GM03348 (cell line): ENCODE results near the gene SRP68.
"Not testable (repeated sequence)": the region's sequence is repeated elsewhere in the genome, so short reads cannot be mapped to it uniquely, and the experiment has no call there.

Experiments
- DNase-seq: peaks from one replicate; pipeline ENCODE4 v3.0.0; 2012; ENCODE audit warnings: low spot score

SRP68 gene

DNA sequence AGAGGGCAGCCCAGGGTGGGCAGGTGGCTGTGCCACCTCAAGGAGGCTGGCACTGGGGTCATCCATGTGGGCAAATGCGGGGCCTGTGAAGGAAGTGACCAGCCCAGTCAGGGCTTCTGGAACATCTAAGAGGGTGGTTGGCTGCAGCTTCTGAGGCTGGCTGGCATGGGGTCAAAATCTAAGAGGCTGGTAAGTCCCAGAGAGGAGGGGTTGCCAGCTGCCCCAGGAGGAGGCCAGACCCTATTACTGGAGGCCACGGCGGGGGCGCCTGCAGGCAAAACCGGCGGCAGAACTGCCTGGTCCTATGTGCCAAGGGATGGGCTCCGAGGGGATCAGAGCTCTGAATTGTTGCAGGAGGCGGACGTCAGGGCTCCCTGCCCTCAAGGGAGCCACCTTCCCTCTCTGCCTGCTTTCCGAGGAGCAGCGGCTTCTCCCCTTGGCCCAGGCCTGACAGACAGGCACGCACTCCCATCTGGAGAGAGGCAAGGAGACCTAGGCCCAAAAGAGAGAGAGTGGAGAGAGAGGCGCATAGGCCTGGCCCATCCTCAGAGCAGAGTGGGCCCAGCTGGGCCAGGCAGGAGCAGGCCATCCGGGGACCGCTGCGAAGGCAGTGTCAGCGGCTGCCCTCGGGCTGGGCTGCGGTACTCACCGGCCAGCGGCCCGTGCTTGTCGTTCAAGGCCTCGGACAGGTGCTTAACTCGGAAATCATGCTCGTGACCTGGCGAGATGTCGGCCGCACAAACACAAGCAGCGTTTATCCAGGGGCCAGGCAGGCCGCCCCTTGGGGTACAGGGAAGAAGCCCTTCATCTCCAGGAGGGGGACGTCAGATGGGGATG lies 17.6 kb upstream of the SRP68 start:
- DNase-seq, result no peak

DNA sequence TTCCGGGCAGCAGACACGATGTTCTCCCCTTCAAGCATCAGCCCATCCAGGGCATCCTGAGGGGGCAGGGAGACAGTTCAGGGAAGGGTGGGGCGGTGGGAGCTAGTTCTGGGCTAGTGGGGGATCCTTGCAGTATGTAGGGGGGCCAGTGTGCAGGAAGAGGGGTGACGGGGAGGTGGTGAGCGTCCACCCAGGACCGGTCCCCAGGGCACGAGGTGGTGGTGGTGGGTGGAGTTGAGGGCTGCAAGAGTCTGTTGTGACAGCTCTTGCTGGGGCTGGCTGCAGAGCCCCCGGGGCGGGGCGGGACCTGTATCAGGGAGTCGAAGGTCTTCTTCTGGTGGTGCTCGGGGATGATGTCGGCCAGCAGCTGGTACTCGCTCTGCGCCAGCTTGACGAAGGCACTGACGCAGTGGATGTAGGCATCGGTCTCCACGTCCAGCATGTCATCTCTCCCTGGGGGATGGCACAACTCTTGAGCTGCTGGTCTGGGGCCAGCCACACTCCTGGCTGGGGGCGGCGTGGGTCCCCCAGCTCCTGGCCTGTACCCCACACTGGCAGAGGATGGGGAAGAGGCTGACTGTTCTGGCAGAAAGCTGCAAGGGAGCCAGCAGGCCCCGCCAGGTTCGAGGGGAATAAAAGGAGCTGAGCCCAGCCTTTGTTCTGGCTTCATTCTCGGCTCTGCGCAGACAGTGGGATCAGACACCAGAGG lies 16.7 kb upstream of the SRP68 start:
- no peak for DNase-seq

DNA sequence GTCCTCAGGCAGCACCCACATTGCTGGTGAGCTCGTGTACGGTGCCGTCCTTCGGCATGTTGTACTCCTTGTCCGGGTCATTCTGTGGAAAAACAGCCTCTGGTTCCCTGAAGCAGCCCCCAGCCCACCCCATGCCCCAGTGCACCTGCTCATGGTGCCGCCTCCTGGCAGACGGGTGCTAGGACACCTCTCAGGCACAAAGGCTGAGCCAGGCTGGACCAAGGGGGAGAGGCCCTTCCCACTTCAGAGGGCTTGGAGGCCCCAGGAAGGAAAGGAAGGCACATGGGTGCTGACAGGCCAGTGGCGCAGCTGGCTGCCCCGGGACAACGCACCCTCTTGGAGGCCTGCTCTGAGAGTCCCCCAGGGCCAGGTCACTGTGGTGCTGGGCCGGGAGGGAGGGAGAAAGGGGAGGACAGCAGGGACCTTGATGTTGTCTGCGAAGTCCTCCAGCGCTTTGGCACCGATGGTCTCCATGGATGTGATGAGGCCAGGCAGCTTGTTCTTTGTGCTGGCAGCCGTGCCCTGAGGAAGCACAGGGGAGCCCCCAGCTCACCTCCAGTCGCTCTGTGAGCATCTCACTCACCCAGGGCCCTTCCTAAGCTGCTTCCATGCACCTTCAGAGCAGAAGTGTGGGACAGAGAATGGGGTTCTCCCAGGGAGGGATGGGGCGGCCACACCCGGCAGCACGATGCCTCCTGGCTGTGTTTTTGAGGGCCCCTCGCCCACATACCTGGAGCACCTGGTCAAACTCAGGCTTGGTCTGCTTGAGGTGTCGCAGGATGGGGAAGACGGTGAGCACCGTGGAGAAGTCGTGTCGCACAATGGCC lies 15.9 kb upstream of the SRP68 start:
- DNase-seq, result no peak

DNA sequence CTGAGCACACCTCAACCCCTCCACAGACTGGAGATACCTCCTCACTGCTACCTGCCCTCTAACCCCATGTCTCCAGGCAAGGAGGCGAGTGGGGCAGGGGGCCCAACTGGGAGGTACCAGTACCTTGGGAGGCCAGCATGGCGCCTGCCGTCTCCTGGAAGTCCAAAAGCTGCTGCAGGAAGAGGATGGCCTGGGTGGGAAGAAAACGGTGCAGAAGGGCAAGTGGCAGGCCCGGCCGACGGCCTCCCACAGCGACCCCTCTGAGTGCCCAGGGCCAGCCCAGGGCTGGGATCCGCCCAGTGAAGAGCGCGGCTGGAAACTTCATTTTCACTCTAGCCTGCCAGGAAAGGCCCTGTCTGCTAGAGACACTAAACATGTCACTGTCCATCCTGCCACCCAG lies 15.2 kb upstream of the SRP68 start:
- no peak for DNase-seq

DNA sequence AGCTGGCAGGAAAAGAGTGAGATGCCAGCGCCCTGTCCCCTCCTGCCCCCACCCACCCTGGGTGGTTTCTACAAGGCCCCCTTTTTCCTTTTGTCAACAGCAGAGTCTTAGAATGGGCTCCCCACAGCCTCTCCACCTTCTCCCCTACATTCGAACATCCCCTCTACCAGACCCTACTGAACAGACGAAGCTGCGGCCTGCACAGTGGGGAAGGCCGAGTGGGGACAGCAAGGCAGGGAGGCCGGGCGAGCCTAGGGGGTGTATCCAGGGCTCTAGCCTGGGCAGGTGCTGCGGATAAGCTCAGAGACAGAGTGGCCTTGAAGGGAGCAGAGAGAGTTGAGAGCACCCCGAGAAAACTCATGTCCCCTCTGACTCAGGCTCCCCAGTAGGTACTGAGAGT lies 14.1 kb upstream of the SRP68 start:
- DNase-seq, result no peak

DNA sequence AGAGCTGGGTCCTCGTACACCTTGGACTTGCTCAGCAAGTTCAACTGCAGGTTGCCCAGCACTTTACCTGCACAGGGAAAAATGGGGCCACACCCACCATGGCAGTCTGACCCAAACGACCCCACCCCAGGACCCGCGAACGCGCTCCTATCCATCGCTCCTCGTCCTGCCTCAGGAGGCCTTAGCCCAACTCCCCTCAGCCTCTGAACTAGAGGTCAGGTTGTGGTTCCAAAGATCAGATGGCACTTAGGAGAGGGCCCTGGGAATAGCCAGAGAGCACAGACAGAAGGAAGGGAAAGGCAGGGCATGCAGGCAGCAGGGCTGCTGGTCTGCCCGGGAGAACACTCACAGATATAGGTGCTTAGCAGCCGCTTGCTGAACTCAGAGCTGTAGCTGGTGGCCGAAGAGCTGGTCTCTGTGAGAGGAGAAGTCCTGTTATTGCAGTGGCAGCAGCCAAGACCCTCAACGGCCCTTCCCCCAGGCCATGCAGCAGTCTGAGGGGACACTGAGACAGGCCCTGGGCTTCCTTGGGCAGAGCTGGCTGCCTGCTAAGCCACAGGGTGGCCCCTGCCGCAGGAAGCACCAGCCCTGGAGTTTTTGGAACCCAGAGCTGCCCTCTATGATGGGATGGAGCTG lies 13.5 kb upstream of the SRP68 start:
- no peak for DNase-seq

DNA sequence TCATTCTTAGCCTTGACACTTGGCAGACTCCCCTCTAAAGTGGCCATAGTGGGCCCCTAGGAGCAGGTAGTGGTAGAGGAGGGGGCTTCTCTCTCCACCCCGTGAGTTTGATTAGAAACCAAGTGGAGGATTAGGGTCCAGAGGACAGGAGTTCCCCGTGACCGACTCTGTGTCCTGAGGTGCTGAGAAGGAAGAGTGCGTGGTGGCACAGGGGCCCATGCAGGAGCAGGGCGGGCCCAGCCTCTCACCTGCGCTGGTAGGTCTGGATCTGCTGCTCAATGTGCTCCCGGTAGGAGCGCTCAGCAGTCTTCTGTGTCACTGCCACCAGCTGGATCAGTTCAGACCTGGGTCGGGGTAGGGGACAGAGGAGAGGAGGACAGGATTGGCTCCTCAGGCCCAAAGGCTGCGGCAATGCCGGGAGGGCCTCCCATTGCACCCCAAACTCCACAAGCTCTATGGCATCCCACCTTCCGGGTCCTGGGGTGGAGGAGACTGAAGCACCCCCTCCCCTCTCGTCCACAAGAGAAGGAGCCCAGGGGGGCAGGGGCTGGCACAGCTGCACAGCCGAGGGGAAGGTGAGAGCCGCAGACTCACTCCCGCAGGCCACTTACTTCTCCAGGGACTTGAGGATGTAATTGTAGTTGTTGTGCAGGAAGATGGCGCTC lies 12.9 kb upstream of the SRP68 start:
- DNase-seq, result no peak

DNA sequence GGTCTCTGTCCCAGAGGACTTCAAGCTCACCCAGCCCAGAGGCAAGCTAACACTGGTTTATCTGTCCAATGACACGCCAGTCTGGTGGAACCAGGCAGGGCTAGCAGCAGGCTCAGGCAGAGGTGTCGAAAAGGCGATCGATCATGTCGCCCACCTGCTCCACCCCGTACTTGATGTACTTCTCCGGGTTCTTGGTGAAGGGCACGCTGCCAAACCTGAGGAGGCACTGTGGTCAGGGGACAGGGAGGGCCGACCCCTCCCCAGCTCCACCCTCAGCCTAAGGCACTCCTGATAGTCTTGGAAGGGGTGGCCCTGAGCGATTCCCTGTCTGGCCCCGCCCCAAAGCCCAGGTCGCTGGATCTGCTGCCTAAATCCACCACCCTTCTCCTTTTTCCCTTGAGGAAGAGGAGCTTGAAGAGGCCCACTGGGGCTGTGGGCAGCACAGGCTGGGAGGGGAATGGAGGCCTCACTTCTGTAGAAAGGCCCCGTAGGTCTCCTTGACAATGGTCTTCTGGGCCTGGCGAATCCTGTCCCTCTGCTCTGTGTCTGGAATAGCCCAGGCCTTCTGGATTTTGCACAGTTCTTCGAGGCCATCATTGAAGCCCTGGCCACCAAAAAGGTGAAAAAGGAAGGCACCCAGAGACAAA lies 11.3 kb upstream of the SRP68 start:
- DNase-seq, result no peak

DNA sequence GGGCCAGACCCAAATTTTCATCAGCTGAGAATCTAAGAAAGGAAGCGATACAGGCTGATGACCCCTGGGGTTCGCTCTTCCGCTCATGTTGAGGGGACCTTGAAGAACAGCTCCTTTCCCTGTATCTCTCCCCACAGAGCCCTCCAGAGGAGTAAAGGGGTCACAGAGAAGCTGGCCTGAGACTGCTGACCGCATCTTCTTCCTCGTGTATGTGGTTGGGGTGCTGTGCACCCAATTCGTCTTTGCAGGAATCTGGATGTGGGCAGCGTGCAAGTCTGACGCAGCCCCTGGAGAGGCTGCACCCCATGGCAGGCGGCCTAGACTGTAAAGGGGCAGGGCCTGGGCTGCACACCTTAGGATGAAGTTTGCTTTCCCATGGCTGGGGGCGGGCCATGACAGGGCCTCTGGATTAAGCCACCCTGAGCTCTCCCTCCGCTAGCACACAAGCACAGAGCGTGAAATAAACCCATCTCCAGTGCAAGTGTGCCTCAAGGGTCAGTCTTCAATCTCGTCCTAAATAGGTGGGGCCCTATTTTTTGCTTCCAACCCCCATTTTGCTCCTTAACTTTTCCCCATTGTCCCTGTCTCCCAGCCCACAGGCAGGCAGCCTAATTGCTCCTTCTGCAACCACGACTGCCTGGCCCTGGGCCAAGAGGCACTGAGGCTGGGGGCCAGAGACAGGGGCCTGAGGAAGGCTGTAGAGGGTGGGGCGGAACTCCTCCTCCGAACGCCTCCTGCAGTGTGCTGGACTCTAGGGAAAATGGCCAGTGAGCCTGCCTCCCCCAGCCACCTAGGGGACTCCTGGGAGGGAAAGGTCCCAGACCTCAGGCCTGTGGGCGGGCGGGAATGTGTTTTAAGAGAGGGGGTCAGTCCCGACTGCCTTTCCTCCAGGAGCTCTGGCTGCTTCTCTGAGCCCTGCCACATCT lies 10.3 kb upstream of the SRP68 start:
- no peak for DNase-seq

DNA sequence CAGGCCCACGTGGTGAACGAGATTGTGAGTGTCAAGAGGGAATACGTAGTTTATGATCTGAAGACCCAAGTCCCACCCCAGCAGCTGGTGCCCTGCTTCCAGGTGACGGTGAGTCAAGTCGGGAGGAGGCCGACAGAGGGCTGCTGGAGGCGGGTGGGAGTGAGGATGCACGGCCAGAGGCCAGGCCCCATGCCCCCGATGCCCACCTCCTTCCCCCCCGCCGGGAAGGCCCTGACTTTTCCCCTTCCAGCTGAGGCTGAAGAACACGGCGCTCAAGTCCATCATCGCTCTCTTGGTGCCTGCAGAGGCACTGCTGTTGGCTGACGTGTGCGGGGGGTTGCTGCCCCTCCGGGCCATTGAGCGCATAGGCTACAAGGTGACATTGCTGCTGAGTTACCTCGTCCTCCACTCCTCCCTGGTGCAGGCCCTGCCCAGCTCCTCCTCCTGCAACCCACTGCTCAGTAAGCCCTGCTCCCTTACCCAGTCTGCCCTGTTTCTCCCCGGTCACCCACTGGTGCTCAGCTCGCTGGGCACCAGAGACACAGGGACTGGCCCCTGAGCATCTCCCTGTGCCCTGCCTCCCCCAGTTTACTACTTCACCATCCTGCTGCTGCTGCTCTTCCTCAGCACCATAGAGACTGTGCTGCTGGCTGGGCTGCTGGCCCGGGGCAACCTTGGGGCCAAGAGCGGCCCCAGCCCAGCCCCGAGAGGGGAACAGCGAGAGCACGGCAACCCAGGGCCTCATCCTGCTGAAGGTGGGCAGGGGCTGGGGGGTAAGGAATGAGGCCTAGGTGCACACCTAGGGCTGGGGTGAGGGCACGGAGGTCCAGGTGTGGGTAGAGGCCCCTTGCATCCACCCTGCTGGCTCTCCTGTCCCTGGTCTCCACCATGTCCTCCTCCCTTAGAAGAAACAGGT lies 9.2 kb upstream of the SRP68 start:
- DNase-seq, result no peak

DNA sequence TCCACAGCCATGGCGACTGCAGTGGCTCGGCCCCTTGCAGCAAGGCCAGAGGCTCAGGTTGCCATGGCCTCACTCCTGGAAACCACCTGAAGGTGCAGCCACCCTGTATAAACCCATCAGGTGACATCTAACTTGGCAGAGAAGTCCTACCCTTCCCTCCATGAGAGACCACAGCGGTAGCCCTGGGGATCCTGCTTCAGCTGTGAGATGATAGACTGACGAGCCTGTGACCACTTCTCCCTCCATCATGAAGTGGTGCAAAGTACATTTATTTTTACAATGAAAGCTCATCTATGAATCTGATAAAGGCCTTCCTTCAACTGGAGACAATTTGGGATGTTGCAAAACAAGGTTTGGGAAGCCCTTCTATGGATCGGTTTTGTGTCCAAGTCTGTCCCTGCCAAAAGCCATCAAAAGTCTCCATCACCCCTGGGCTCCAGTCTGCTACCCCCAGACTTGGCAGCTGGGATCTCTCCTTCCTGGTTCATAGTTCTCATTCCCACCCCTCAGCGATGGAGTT lies 8.5 kb upstream of the SRP68 start:
- no peak for DNase-seq

DNA sequence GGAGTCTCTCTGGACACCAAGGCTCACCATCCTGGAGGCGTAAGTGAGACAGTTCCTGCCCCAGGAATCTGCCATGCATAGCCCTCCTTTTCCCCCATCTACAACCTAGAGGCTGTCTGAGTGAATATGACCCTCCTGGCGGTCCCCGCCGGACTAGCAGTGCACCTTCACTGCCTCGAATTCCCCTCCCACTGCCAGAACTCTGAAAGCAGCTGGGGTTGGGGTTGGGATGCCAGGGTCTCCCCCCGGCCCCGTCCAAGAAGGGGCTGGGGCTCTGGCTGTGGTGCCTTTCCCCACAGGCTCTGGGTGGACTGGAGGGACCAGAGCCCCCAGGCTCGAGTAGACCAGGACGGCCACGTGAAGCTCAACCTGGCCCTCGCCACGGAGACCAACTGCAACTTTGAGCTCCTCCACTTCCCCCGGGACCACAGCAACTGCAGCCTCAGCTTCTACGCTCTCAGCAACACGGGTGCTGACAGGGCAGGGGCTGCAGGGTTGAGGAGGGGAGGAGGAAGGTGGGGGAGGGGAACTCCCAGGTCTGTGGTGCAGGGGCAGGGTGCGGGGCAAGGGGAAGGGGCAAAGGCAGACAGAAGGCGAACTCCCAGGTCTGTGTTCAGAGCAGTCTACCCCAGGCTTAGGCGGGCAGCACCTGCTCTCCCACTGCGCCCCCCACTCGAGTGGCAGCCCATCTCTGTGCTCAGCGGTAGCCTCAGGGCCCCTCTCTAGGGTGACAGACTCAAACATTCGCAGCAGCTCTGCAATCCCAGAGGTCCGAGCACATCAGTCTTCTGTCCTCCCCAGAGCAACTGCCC lies 7.8 kb upstream of the SRP68 start:
- DNase-seq, result no peak

DNA sequence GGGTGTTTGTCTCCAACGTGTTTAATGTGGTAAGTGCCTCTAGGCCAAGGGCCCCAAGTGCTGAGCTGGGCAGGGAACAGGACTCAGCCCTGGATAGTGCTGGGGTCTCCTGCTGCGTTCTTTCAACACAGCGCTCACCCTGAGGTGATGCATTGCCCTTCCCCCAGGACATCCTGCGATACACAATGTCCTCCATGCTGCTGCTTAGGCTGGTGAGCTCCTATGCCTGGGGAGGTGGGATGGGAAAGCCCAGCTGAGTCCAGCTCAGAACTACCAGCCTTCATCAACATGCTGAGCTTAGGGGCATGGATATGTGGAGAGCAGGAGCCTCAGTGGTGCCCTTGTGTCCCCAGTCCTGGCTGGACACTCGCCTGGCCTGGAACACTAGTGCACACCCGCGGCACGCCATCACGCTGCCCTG lies 7.2 kb upstream of the SRP68 start:
- no peak for DNase-seq

DNA sequence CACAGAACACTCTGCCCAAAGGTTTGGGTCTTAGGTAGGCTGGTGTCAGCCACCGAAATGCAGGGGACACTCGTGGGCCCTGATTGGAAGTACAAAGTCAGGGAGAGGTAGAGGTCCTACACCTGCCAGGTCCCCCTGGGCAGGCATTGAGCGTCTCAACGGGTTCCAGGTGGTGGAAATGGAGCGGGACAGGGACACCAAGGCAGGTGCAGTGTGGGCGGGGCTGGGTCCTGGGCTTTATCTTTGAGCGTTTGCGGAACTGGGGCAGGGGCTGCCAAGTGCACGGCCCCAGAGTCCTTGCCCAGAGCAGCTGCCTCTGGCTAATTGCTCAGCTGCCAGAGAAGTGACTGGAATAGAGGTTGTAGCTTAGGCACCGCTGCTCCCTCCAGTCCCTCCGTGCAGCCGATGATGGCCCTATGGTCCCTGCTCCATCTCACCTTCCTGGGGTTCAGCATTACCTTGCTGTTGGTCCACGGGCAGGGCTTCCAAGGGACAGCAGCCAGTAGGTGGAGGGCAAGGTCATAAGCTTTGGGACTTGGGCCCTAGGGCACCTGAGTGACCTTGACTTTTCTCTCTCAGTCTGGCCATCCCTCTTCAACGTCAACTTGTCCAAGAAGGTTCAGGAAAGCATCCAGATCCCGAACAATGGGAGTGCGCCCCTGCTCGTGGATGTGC lies 6.7 kb upstream of the SRP68 start, which contains the start of gene ZACN:
Gene ZACN (plus strand): TSS at position 323 of the 675 bp plus-strand sequence. CDS start 83 bp downstream, at position 406.
- no peak for DNase-seq

DNA sequence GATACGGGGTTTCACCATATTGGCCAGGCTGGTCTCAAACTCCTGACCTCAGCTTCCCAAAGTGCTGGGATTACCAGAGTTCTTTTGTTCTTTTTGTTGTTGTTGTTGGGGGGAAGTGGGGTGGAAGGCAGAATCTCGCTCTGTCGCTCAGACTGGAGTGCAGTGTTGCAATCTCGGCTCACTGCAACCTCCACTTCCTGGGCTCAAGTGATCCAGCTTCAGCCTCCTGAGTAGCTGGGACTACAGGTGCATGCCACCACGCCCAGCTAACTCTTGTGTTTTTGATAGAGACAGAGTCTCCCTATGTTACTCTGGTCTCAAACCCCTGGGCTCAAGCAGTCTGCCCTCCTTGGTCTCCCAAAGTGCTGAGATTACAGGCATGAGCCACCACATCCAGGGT lies 6.1 kb upstream of the SRP68 start:
- not testable (repeated sequence) for DNase-seq

DNA sequence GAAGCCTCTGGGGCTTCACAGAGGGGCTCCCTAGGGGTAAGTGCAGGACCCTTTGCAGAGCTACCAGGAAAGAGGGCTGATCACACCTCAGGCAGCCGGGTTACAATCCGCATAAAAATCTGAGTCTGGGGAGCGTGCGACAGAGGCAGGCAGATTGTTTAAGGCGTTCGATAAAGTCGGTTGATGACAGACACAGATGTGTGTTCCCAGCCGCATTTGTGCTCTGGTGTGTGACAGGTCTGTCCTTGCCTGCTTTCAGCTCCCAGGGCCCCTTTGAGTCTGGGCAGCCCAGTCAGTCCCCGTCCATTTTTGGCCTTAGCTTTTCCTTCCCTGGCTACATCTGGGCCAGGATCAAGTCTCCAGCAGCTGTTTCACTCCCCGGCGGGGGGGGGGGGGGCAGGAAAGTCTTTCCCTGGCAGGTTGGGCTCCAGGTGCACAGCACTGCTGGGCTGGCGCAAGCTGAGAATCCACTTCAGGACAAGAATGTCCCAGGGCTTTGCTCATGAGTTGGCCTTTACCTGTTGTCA lies 5.3 kb upstream of the SRP68 start:
- DNase-seq, result no peak
